NCI-H2196 treated with DMSO at 0.1 percent for 48 hours (cell line): ENCODE results near the gene RTN1.

Experiments
- DNase-seq: peaks from one replicate; lab custom pipeline; 2025; ENCODE audit not compliant: unreplicated experiment; lab: John Stamatoyannopoulos, UW

RTN1 gene

GRCh38 chr14:59811073-59811472 is 59.5 kb downstream of the RTN1 start:
- DNase-seq: no peak

GRCh38 chr14:59803052-59803540 is 67.5 kb downstream of the RTN1 start:
- no peak for DNase-seq

GRCh38 chr14:59788176-59788575 is 82.4 kb downstream of the RTN1 start:
- DNase-seq: peak; percentile 24

- no peak for DNase-seq
These were observed 83.4 kb downstream of the RTN1 start for GRCh38 chr14:59787045-59787674.

- no peak for DNase-seq
These were observed 84.9 kb downstream of the RTN1 start for GRCh38 chr14:59785629-59786028.

GRCh38 chr14:59782760-59783159 is 87.8 kb downstream of the RTN1 start:
- no peak for DNase-seq

- DNase-seq: no peak
These were observed 93.5 kb downstream of the RTN1 start for GRCh38 chr14:59777006-59777579.

GRCh38 chr14:59776468-59776867 is 94.1 kb downstream of the RTN1 start:
- DNase-seq: no peak

- DNase-seq: no peak
These were observed 98.3 kb downstream of the RTN1 start for GRCh38 chr14:59772233-59772632.

- DNase-seq: no peak
These were observed 99.0 kb downstream of the RTN1 start for GRCh38 chr14:59771577-59771976.

- no peak for DNase-seq
These were observed 101.0 kb downstream of the RTN1 start for GRCh38 chr14:59769586-59769985.

- DNase-seq: no peak
These were observed 101.7 kb downstream of the RTN1 start for GRCh38 chr14:59768855-59769375.

- DNase-seq: no peak
These were observed 108.7 kb downstream of the RTN1 start for GRCh38 chr14:59761851-59762250.

GRCh38 chr14:59755409-59756135 is 115.0 kb downstream of the RTN1 start:
- no peak for DNase-seq

- DNase-seq: no peak
These were observed 116.3 kb downstream of the RTN1 start for GRCh38 chr14:59754256-59754655.

- no peak for DNase-seq
These were observed 117.1 kb downstream of the RTN1 start for GRCh38 chr14:59753512-59753911.

GRCh38 chr14:59751578-59751977 is 119.0 kb downstream of the RTN1 start:
- DNase-seq: no peak

GRCh38 chr14:59739794-59740193 is 130.8 kb downstream of the RTN1 start:
- DNase-seq: no peak

GRCh38 chr14:59728304-59728703 is 142.3 kb downstream of the RTN1 start:
- peak; percentile 34 for DNase-seq

GRCh38 chr14:59727073-59727661 is 143.4 kb downstream of the RTN1 start:
- no peak for DNase-seq

- no peak for DNase-seq
These were observed 159.5 kb downstream of the RTN1 start for GRCh38 chr14:59711080-59711479.
